Hematopoietic multipotent progenitor cell treated with erythropoietin and hydrocortisone succinate and interleukin-3 and kit ligand, for 8 days (in vitro differentiated cells): ENCODE data around the gene SMG9.

Experiments
- DNase-seq: peaks from one replicate; pipeline ENCODE4 v3.0.0-alpha.2; 2015

The SMG9 gene, protein sequence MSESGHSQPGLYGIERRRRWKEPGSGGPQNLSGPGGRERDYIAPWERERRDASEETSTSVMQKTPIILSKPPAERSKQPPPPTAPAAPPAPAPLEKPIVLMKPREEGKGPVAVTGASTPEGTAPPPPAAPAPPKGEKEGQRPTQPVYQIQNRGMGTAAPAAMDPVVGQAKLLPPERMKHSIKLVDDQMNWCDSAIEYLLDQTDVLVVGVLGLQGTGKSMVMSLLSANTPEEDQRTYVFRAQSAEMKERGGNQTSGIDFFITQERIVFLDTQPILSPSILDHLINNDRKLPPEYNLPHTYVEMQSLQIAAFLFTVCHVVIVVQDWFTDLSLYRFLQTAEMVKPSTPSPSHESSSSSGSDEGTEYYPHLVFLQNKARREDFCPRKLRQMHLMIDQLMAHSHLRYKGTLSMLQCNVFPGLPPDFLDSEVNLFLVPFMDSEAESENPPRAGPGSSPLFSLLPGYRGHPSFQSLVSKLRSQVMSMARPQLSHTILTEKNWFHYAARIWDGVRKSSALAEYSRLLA

DNA sequence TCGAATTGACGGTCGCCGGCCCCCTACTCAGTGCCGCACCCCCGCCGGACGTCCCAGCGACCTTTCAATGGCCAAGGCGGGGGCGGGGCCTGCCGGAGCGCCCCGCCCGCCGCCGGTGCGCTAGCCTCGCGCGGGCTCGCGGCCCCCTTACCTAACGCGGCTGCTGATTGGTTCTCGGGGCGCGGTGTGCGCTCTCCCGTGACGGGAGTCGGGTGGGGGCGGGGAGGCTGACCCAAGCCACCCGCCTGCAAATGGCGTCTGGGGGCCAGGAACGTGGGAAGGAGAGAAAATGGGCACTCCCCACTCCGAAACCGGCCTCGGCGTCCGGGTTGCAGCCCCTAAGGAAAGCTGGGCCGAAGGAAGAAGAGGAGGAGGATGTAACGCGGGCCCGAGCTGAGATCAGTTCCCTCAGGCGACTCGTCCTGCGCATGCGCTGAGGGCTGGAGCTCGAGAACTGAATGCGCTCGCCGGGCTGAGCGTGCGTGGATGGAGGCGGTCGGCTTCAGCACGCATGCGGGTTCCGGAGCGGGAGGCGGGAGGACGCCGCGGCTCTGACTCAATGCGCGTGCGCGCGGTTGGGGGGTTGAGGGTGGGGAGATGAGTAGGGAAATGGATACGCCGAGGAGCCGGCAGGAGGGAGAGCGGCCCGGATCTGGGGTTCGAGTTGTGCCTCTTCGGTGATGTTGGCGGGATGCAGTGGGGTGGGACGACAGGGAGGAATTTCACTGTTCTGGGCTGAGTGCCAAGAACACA is at the start of gene SMG9:
TSS of gene SMG9 (minus strand) at position 460 of the 753 bp plus-strand sequence. CDS start 4,221 bp downstream, outside the sequence.
- peak; percentile 97 for DNase-seq

DNA sequence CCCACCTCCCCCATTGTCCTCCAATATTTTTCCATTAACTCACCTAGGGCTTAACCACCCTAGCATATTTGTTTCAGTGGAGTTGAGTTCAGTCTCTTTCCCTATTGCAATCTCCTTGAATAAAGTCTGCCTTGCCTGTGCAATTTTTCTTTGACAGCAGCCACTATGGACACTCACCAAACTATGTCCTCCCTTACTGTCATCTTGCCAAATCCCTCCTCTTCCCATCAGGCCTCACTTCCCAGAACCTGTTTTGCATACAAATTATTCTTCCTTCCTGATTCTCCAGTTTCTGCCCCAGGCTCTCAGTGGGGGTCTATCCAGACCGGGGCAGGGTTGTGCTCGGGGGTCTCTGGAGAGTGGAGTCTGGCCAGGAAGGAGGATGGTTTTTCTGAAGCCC is 49.7 kb upstream of the SMG9 start:
- DNase-seq: no peak

DNA sequence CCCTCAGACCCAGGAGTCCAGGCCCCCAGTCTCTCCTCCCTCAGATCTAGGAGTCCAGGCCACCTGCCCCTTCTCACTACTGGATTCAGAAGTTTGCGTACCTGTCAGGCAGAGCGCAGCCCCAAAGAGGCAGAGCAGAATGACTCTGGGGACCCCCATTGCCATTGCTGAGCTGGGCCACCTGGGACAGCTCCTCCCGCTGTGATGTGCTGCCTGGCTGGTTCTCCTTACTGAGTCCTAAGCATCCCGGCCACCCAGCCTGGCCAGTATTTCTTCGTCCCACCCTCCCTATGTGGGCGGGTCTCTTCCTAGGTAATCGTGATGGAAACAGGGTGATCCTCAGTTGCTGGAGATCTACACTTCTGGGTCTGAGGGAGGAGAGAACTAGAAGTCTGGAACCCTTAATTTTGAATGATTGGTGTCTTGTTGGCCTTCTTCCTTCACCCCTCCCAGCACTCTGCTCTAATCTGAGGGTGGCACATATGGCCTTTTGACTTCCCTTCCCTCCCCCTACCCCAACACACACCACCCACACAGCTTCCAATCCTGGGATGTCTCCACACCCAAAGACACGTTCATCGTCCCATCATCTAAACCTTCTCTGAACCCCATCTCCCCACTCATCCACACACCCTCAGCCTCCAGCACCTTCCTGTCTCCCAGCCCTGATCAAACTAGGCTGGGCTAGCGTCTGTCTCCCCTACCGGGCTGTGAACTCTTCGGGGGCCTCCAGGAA is 47.6 kb upstream of the SMG9 start, which contains the start of gene LYPD5:
TSS of gene LYPD5 (minus strand) at position 232 of the 736 bp plus-strand sequence. CDS start at position 165, 67 bp downstream.
- no peak for DNase-seq

GRCh38 chr19:43799502-43800142 is 44.9 kb upstream of the SMG9 start:
- no peak for DNase-seq

GRCh38 chr19:43798546-43799409 is 44.0 kb upstream of the SMG9 start:
- no peak for DNase-seq

- no peak for DNase-seq
These were observed 43.3 kb upstream of the SMG9 start for GRCh38 chr19:43798026-43798545.

DNA sequence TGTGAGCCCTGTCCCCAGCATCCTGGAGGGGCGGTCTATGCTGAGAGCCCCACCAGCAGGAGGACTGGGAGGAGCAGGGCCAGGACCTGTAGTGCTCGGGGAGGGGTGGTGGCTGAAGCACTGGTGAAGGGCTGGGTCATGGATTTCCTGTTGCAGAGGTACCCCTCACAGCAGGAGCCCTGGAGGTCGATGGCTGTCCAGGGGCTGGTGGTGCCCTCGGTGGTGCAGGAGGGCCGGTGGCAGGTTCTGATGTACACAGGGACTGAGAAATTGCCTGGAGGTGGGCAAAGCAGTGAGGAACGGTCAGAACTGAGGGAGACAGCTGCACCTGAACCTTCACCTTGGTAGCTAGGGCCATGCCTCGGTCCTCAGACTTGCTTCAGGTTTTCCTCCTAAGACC is 42.8 kb upstream of the SMG9 start:
- no peak for DNase-seq

DNA sequence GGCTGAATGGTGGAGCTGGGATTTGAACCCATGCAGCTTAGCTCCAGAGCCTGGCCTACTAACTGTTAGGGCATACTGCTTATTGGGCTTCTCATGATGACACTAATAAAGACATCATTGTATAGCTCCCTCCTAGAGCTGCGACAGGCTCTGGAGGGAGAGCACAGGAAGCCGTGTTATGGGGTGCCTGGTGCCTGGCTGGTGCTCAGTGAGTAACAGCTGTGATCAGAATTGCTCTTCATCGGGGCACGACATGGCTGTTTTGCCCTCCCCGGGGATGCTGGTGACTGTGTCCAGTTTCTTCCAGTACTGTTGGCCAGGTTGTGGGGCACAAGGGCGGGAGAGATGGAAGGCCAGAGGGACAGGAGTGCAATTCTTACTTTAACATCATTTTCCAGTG is 42.4 kb upstream of the SMG9 start:
- no peak for DNase-seq

- no peak for DNase-seq
These were observed 35.8 kb upstream of the SMG9 start for GRCh38 chr19:43790587-43790986.

DNA sequence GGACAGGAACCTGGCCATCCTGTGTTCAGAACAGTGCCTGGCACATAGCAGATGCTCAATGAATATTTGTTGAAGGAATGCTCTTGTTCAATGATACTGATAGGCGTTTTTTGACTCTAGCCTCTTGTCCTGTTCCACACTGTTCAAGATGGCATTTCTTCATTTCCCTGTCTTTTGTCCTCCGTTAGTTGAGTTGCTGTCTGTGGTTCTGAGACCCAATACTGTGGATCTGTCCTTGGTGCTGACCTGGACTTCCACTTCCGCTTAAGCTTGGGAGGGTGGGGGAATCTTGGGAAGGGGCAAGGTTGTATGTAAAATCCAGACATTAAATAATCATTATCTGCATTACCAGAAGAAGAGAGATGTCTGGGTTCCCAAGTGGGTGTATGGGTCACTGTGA is 34.3 kb upstream of the SMG9 start:
- peak; percentile 56 for DNase-seq

- no peak for DNase-seq
These were observed 31.9 kb upstream of the SMG9 start for GRCh38 chr19:43786665-43787064.

GRCh38 chr19:43784981-43785808 is 30.4 kb upstream of the SMG9 start:
- peak; percentile 84 for DNase-seq

GRCh38 chr19:43784241-43784980 is 29.6 kb upstream of the SMG9 start:
- DNase-seq: peak; percentile 59

DNA sequence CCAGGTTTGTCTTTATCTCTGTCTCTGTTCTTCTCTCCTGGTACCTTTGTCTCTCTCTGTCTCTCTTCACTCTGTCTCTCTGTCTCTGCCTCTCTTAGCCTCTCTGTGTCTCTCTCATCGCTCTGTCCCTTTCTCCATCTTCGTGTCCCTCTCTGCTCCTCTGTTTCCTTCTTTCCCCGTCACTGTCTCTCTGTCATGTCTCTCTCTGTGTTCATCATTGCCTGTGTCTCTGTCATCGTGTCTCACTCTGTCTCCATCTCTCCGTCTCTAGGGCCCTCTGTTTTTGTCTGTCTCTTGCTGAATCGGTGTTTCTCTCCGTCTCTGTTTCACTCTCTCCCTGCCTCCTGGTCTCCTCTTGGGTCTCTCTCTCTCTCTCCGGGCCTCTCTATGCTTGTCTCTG is 28.9 kb upstream of the SMG9 start:
- DNase-seq: no peak

DNA sequence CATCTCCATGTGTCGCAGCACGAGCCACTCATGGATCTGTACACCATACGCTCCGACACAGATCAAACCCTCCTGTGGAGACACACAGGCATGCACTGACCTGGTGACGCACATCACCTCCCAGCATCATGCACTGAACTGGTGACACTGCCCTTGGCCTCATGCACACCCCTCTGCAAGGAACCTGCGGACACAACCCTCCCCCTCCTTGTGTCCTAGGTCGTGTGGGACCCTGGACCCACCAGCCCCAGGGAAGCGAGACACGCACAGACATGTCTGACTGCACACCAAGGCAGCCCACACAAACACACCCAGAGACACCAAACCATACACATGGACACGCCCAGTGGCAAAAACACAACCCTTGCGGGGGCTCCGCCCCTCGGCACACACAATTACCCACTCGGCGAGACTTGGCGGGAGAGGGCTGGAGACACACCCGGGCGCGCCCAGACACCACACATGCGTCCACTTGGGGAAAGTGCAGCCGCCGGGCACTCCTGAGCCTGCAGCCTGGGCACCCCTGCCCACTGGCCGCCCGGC is 28.0 kb upstream of the SMG9 start:
- peak; percentile 83 for DNase-seq

- no peak for DNase-seq
These were observed 27.5 kb upstream of the SMG9 start for GRCh38 chr19:43782311-43782660.

GRCh38 chr19:43781630-43782310 is 27.0 kb upstream of the SMG9 start:
- no peak for DNase-seq

GRCh38 chr19:43780706-43781525 is 26.2 kb upstream of the SMG9 start, which contains the start of gene KCNN4:
TSS of gene KCNN4 (minus strand) at chr19:43780973. CDS start at chr19:43780861, 112 bp downstream.
- DNase-seq: peak; percentile 80
